Choroid plexus epithelial cell (primary cell): ENCODE results near the gene IGF2BP2.
"Not testable (repeated sequence)": the region's sequence is repeated elsewhere in the genome, so short reads cannot be mapped to it uniquely, and the experiment has no call there.

Experiments used
- DNase-seq: peaks from one replicate; pipeline ENCODE4 v3.0.0-alpha.2; 2010; ENCODE audit warnings: low read depth
- H3K4me3 ChIP-seq: 2 replicates; pipeline ENCODE4 v1.5.1; 2011; ENCODE audit warnings: low read depth, mild to moderate bottlenecking, control low read depth, low read length, moderate library complexity
- CTCF ChIP-seq: conservative IDR thresholded peaks from 2 replicates; pipeline ENCODE4 v1.5.1; 2011; ENCODE audit warnings: low read depth, mild to moderate bottlenecking, control low read depth, inconsistent platforms, low read length, moderate library complexity

The IGF2BP2 gene

GRCh38 chr3:185842241-185842640 lies 17.4 kb upstream of the IGF2BP2 start:
- H3K4me3 ChIP-seq: no peak overlapping the region
- DNase-seq: no peak
- no peak for TF ChIP-seq CTCF

- H3K4me3 ChIP-seq, DNase-seq: not testable (repeated sequence)
Measured at GRCh38 chr3:185838417-185838989, 13.7 kb upstream of the IGF2BP2 start.

- TF ChIP-seq CTCF: no peak
- no peak overlapping the region for H3K4me3 ChIP-seq
- peak; percentile 33 for DNase-seq
Measured at GRCh38 chr3:185837414-185837813, 12.6 kb upstream of the IGF2BP2 start.

GRCh38 chr3:185831990-185832389 lies 7.1 kb upstream of the IGF2BP2 start:
- TF ChIP-seq CTCF: no peak
- DNase-seq: no peak
- H3K4me3 ChIP-seq: no peak overlapping the region

- no peak for TF ChIP-seq CTCF
- DNase-seq: no peak
- no peak overlapping the region for H3K4me3 ChIP-seq
Measured at GRCh38 chr3:185831195-185831594, 6.4 kb upstream of the IGF2BP2 start.

GRCh38 chr3:185830018-185830797 lies 5.4 kb upstream of the IGF2BP2 start:
- DNase-seq: no peak
- no peak for TF ChIP-seq CTCF
- no peak overlapping the region for H3K4me3 ChIP-seq

GRCh38 chr3:185828755-185829154 lies 3.9 kb upstream of the IGF2BP2 start:
- no peak for TF ChIP-seq CTCF
- H3K4me3 ChIP-seq: no peak overlapping the region
- no peak for DNase-seq
